ENCODE measurements around the gene BRINP1. TPM values are rescaled to one million over a fixed set of nuclear protein-coding genes. Genes with fewer than 3 reads are reported as not detected.

BRINP1 gene
- total and polyA plus RNA-seq, 8 donors = 0.09 to 0.70 (median 0.15) TPM; not detected in 1

DNA sequence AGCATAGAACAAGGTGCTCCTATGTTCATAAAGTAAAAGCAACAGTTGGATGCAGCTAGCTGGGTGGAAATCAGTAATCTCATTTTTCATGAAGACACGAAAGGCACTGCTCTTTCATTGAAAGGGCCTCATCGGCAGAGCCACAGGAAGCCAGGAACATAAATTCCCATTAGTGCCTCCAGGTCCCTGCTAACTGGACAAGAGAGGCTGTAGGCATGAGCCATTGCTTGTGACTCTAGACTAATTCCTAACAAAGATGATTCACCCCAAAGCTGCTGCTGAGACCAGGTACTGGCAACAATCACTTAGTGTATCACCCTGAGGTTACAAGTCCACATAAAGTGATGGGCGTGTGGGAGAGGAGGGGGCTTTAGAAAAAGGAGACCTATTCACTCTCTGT, 141.8 kb downstream of the BRINP1 start:
- Histone ChIP-seq H3K9me3 (no peaks in the 10 kb centered on the region), H3K4me3 (no peak overlapping the region), H3K27ac (no peak overlapping the region), H3K36me3 (no peaks in the 10 kb centered on the region), H3K27me3 (no peaks in the 10 kb centered on the region), H3K4me1 (no peaks in the 10 kb centered on the region)
- TF ChIP-seq, protein P1, sequence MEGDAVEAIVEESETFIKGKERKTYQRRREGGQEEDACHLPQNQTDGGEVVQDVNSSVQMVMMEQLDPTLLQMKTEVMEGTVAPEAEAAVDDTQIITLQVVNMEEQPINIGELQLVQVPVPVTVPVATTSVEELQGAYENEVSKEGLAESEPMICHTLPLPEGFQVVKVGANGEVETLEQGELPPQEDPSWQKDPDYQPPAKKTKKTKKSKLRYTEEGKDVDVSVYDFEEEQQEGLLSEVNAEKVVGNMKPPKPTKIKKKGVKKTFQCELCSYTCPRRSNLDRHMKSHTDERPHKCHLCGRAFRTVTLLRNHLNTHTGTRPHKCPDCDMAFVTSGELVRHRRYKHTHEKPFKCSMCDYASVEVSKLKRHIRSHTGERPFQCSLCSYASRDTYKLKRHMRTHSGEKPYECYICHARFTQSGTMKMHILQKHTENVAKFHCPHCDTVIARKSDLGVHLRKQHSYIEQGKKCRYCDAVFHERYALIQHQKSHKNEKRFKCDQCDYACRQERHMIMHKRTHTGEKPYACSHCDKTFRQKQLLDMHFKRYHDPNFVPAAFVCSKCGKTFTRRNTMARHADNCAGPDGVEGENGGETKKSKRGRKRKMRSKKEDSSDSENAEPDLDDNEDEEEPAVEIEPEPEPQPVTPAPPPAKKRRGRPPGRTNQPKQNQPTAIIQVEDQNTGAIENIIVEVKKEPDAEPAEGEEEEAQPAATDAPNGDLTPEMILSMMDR (IDR thresholded peaks at IDR 0.05) = no peak
- DNase-seq (no peak), ATAC-seq (no peak)
- intact Hi-C loops (cut with DNase I) = no loop called here

DNA sequence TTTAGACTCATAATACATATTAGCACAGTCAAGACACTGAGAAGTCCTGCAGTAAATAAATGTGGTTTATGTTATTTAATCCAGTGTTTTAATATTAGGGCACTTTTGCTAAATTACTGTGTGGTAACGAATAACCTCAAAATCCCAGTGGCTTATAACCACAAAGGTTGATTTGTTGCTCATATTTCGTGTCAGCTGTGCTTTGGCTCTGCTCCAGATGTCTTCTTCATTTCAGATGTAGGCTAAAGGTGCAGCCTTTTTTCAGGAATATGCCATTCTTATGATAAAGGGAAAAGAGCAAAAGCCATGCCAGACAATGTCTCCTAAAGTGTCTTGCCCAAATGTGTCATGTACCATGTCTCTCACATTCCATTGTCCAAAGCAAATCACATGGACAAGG, 144.8 kb downstream of the BRINP1 start:
- H3K4me1 ChIP-seq = no peaks in the 10 kb centered on the region
- no peak overlapping the region for H3K4me3 ChIP-seq
- H3K27me3 ChIP-seq = no peaks in the 10 kb centered on the region
- intact Hi-C loops (cut with DNase I) = no loop called here
- H3K27ac ChIP-seq = no peak overlapping the region
- TF ChIP-seq, protein P1 (IDR thresholded peaks at IDR 0.05) = no peak
- ATAC-seq (no peak), DNase-seq (no peak)
- no peaks in the 10 kb centered on the region for H3K36me3 ChIP-seq
- H3K9me3 ChIP-seq = no peaks in the 10 kb centered on the region

DNA sequence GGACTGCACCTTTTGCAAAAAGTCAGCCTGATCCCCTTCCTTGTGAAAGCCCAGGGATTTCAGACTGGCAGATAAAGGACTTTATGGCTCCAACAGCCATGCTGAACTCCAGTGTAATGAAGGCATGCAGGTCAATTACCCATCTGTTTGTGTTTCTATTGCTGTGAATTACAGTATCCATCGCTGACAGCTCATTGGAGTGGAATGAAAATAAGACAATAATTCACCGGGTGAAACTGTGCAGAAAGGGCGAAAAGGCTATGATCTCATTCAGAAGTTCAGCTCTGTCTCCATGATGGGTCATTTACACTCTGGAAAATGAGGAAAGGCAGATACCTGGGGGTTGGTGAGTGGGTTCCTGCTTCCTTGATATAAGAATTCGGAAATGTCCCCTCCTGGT, 148.0 kb downstream of the BRINP1 start:
- DNase-seq (no peak), ATAC-seq (no peak)
- TF ChIP-seq, protein P1 (IDR thresholded peaks at IDR 0.05) = no peak
- no peaks in the 10 kb centered on the region for H3K36me3 ChIP-seq
- no peaks in the 10 kb centered on the region for H3K4me1 ChIP-seq
- intact Hi-C loops (cut with DNase I) = no loop called here
- H3K4me3 ChIP-seq = no peak overlapping the region
- no peaks in the 10 kb centered on the region for H3K9me3 ChIP-seq
- no peaks in the 10 kb centered on the region for H3K27me3 ChIP-seq
- no peak overlapping the region for H3K27ac ChIP-seq

DNA sequence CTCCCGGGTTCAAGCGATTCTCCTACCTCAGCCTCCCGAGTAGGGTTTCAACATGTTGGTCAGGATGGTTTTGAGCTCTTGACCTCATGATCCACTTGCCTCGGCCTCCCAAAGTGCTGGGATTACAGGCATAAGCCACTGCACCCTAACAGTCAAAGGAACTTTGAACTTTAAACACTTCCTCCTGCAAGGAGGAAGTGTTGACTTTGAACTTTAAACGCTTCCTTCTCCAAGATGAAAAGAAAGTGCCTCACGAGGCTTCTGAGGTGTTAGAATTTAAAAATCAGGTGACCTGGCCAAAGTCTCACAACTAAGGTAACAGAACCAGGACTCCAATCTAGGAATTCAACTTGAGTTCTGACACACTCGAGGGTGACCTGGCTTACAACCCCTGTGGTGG, 150.9 kb downstream of the BRINP1 start:
- DNase-seq = no peak
- Histone ChIP-seq H3K4me1 (no peaks in the 10 kb centered on the region), H3K27me3 (no peaks in the 10 kb centered on the region), H3K36me3 (no peaks in the 10 kb centered on the region), H3K4me3 (no peak overlapping the region), H3K9me3 (no peaks in the 10 kb centered on the region), H3K27ac (no peak overlapping the region)
- ATAC-seq = no peak
- intact Hi-C loops (cut with DNase I) = no loop called here
- TF ChIP-seq, protein P1 (IDR thresholded peaks at IDR 0.05) = no peak

DNA sequence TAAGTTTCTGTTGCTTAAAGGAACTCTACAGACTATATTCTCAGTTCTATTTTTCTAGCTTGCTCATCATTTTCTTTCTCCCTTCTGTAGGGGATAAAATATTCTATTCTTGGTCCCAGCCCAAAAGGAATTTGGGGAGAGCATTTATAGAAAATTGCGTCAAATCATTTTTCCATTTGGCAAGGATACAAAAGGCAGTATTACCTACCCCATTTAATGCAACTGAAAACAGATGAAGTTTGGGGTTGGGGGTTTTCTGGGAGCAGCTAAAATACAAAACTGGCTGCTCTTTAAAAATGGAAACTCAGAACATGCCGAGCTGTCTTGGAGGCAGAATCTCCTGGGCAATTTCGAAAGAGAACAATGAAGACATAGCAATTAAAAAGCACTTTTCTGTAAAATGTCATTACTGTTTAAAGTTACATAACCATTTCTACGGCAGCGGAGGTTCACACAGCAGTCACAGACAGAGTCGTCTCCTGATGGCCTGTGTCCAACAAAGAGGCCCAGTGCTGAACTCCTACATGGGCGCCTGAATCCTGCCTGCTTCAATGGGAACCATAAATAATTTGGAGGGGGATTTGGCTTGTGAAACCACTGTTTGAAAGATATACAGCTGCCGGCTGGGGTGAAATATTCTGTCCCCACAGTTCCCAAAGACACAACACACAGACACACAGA, 152.4 kb downstream of the BRINP1 start:
- ATAC-seq (no peak), DNase-seq (peak in 2 of 4 donors; percentile 73 to 89)
- H3K27ac ChIP-seq = no peak overlapping the region
- H3K4me3 ChIP-seq = no peak overlapping the region
- H3K36me3 ChIP-seq = no peaks in the 10 kb centered on the region
- H3K27me3 ChIP-seq = no peaks in the 10 kb centered on the region
- TF ChIP-seq, protein P1 (IDR thresholded peaks at IDR 0.05) = no peak
- H3K4me1 ChIP-seq = no peaks in the 10 kb centered on the region
- intact Hi-C loops (cut with DNase I) = no loop called here
- no peaks in the 10 kb centered on the region for H3K9me3 ChIP-seq

Data from left lung (tissue), 10 donors.